K562 (cell line): ENCODE results near the gene RTL10. TPM values are rescaled to one million over a fixed set of nuclear protein-coding genes. Genes with fewer than 3 reads are reported as not detected.

Source experiments
- CAMTA2 ChIP-seq: fragments of 250-450 bp; sonication (Bioruptor Pico); conservative IDR thresholded peaks from 2 replicates; pipeline ENCODE4 v1.5.1; 2022
- CC2D1A ChIP-seq: fragments of 450-650 bp; IDR thresholded peaks from 2 replicates; pipeline ENCODE4 v1.6.1; 2017; ENCODE audit warnings: mild to moderate bottlenecking
- ESRRA ChIP-seq: fragments of 450-650 bp; IDR thresholded peaks from 2 replicates; pipeline ENCODE4 v1.6.1; 2014; ENCODE audit warnings: low read depth, mild to moderate bottlenecking, moderate library complexity, borderline replicate concordance
- FOXJ3 ChIP-seq: sonication (generic); formaldehyde crosslinking; IDR thresholded peaks from 2 replicates; pipeline ENCODE4 v1.4.0; 2020; ENCODE audit warnings: mild to moderate bottlenecking, missing genetic modification reagents
- KDM1A ChIP-seq, 2 experiments: fragments of 450-650 bp; IDR thresholded peaks; 2 replicates each; pipeline ENCODE4 v1.6.1; 2016; ENCODE audit warnings: mild to moderate bottlenecking in 2 of 2
- KDM4B ChIP-seq, 2 experiments: fragments of 450-650 bp in 1 of 2; sonication (generic) in 1 of 2; IDR thresholded peaks; 2 replicates each; pipeline ENCODE4 v1.6.1; 2016 to 2017; ENCODE audit warnings: borderline replicate concordance in 2 of 2, antibody characterized with exemption in 1 of 2, low read depth in 1 of 2, mild to moderate bottlenecking in 1 of 2
- KDM5B ChIP-seq: fragments of 200-600 bp; sonication (generic); IDR thresholded peaks from 2 replicates; pipeline ENCODE4 v1.6.1; 2012; ENCODE audit warnings: low read depth, mild to moderate bottlenecking, moderate library complexity, low read length, control low read depth, inconsistent platforms; ENCODE audit not compliant: insufficient replicate concordance
- KLF6 ChIP-seq: fragments of 250-450 bp; sonication (Bioruptor Pico); IDR thresholded peaks from 2 replicates; pipeline ENCODE4 v1.4.0; 2020; ENCODE audit warnings: mild to moderate bottlenecking, moderate library complexity, borderline replicate concordance
- MCM5 ChIP-seq: fragments of 450-650 bp; IDR thresholded peaks from 2 replicates; pipeline ENCODE4 v1.6.1; 2016; ENCODE audit warnings: low read depth
- MEIS2 ChIP-seq: fragments of 450-650 bp; IDR thresholded peaks from 2 replicates; pipeline ENCODE4 v1.6.1; 2014; ENCODE audit warnings: mild to moderate bottlenecking; ENCODE audit not compliant: partially characterized antibody
- NFE2 ChIP-seq: IDR thresholded peaks from 2 replicates; pipeline ENCODE4 v1.6.1; 2014; ENCODE audit warnings: antibody characterized with exemption, low read depth
- RUNX1 ChIP-seq: sonication (generic); IDR thresholded peaks from 2 replicates; pipeline ENCODE4 v1.6.1; 2016; ENCODE audit warnings: antibody characterized with exemption, low read depth
- SMAD4 ChIP-seq: fragments of 250-450 bp; sonication (Bioruptor Pico); conservative IDR thresholded peaks from 2 replicates; pipeline ENCODE4 v1.8.0; 2021; ENCODE audit warnings: inconsistent platforms, mild to moderate bottlenecking, moderate library complexity
- SMARCA5 ChIP-seq: fragments of 450-650 bp; IDR thresholded peaks from 2 replicates; pipeline ENCODE4 v1.6.1; 2016
- SP2 ChIP-seq: IDR thresholded peaks from 2 replicates; pipeline ENCODE4 v1.6.1; 2011; ENCODE audit warnings: mild to moderate bottlenecking, low read depth, low read length, moderate library complexity; ENCODE audit not compliant: poor library complexity, severe bottlenecking; ENCODE audit errors: extremely low read depth
- TCF3 ChIP-seq: sonication (generic); formaldehyde crosslinking; IDR thresholded peaks from 2 replicates; pipeline ENCODE4 v1.4.0; 2020; ENCODE audit warnings: mild to moderate bottlenecking, missing genetic modification reagents
- ZBTB17 ChIP-seq: fragments of 450-650 bp; formaldehyde crosslinking; IDR thresholded peaks from 2 replicates; pipeline ENCODE4 v1.4.0; 2020; ENCODE audit warnings: mild to moderate bottlenecking
- ZNF75A ChIP-seq: fragments of 450-650 bp; formaldehyde crosslinking; IDR thresholded peaks from 2 replicates; pipeline ENCODE4 v1.4.0; 2020; ENCODE audit warnings: mild to moderate bottlenecking
- ZNF764 ChIP-seq: fragments of 250-450 bp; sonication (Bioruptor Pico); IDR thresholded peaks from 2 replicates; pipeline ENCODE4 v1.4.0; 2020; ENCODE audit warnings: low read depth, mild to moderate bottlenecking, moderate library complexity
- polyA plus RNA-seq, 8 experiments: library from polyadenylated mRNA; depleted of rRNA in 4 of 8; stranded (reverse) in 5 of 8; unstranded in 3 of 8; fragments of >200 nt; fragmentation: Nextera tagmentation in 2 of 8; fragmentation: Illumina TruSeq in 1 of 8; extraction: Ambion mirVana in 2 of 8; extraction: Trizol in 1 of 8; gene quantifications; 2 replicates each; pipeline versions ENCODE4 v1.2.1 to v1.2.3, GENCODE V29; 2011 to 2014; ENCODE audit warnings: inconsistent platforms in 1 of 8, missing spikeins in 1 of 8
- total RNA-seq, 7 experiments: library from RNA; depleted of rRNA in 6 of 7; stranded (reverse); fragments of >200 nt in 6 of 7; fragmentation: Illumina TruSeq in 2 of 7; extraction: Trizol in 2 of 7; gene quantifications; 2 replicates each; pipeline versions ENCODE4 v1.2.1 to v1.2.3, GENCODE V29; 2011 to 2021; ENCODE audit warnings: low replicate concordance in 1 of 7
- TF ChIP-seq, protein P1 (sequence below): fragments of 450-650 bp; IDR thresholded peaks from 2 replicates; pipeline ENCODE4 v1.6.1; 2014; ENCODE audit warnings: low read depth, mild to moderate bottlenecking, moderate library complexity, borderline replicate concordance
- TF ChIP-seq, protein P2 (sequence below): IDR thresholded peaks from 2 replicates; pipeline ENCODE4 v1.6.1; 2011; ENCODE audit not compliant: insufficient read length; ENCODE audit errors: extremely low read depth
- TF ChIP-seq, protein P3 (sequence below), 2 experiments: IDR thresholded peaks; 2 replicates each; pipeline ENCODE4 v1.6.1; 2011; ENCODE audit warnings: borderline replicate concordance in 1 of 2, control low read depth in 1 of 2, low read depth in 1 of 2, low read length in 1 of 2, mild to moderate bottlenecking in 1 of 2, mixed read lengths in 1 of 2, moderate library complexity in 1 of 2; ENCODE audit not compliant: insufficient read depth in 1 of 2, insufficient read length in 1 of 2, poor library complexity in 1 of 2, severe bottlenecking in 1 of 2; ENCODE audit errors: extremely low read depth in 1 of 2
- TF ChIP-seq, protein P4 (sequence below): fragments of 150-350 bp; conservative IDR thresholded peaks from 2 replicates; pipeline ENCODE4 v1.6.1; 2014; ENCODE audit warnings: low read length

The RTL10 gene
- total and polyA plus RNA-seq, 9 of the 15 experiments (the other 6 are each of a cell fraction or from before 2014, with no cell fraction given): 19.8 to 75.5 (median 32.5) TPM

DNA sequence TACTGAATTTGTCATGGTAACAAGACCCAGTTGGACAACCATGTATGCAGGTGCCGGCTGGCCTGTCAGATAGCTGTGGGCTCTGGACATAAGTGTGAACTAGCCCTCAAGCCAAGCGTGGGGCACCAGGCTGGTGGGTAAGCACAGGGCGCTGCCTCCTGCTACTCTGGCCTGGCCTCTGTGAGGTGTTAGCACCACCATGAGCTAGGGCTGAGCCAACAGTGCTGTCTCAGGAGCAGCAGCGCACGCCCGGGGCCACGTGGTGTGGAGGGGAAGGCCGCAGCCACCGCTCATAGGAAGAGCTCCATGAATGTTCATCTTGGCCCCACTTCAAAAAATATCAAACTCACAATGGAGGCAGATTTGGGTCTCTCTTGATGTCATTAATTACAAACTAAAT lies 35.3 kb upstream of the RTL10 start (continued):
- TF ChIP-seq, protein P1, sequence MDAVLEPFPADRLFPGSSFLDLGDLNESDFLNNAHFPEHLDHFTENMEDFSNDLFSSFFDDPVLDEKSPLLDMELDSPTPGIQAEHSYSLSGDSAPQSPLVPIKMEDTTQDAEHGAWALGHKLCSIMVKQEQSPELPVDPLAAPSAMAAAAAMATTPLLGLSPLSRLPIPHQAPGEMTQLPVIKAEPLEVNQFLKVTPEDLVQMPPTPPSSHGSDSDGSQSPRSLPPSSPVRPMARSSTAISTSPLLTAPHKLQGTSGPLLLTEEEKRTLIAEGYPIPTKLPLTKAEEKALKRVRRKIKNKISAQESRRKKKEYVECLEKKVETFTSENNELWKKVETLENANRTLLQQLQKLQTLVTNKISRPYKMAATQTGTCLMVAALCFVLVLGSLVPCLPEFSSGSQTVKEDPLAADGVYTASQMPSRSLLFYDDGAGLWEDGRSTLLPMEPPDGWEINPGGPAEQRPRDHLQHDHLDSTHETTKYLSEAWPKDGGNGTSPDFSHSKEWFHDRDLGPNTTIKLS: no peak
- TF ChIP-seq KLF6 (CRISPR knock-in tag): no peak
- no peak for TF ChIP-seq RUNX1
- no peak for TF ChIP-seq SMARCA5
- TF ChIP-seq ZBTB17 (CRISPR knock-in tag): no peak
- no peak for TF ChIP-seq ESRRA
- no peak for TF ChIP-seq KDM5B
- TF ChIP-seq, protein P2, sequence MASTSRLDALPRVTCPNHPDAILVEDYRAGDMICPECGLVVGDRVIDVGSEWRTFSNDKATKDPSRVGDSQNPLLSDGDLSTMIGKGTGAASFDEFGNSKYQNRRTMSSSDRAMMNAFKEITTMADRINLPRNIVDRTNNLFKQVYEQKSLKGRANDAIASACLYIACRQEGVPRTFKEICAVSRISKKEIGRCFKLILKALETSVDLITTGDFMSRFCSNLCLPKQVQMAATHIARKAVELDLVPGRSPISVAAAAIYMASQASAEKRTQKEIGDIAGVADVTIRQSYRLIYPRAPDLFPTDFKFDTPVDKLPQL: no peak
- no peak for TF ChIP-seq SMAD4 (CRISPR knock-in tag)
- TF ChIP-seq KDM4B (IDR thresholded peaks at IDR 0.05; ENCODE audit: borderline replicate concordance in 2 of 2, low read depth in 1 of 2): no peak
- no peak; the same call in 1 of the 2 replicates for TF ChIP-seq ZNF764 (CRISPR knock-in tag)
- no peak for TF ChIP-seq MCM5
- no peak for TF ChIP-seq CC2D1A
- no peak for TF ChIP-seq ZNF75A (CRISPR knock-in tag)
- TF ChIP-seq, protein P3, sequence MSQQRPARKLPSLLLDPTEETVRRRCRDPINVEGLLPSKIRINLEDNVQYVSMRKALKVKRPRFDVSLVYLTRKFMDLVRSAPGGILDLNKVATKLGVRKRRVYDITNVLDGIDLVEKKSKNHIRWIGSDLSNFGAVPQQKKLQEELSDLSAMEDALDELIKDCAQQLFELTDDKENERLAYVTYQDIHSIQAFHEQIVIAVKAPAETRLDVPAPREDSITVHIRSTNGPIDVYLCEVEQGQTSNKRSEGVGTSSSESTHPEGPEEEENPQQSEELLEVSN (IDR thresholded peaks at IDR 0.05; ENCODE audit: borderline replicate concordance in 1 of 2, extremely low read depth in 1 of 2, insufficient read depth in 1 of 2, insufficient read length in 1 of 2, low read depth in 1 of 2, low read length in 1 of 2, poor library complexity in 1 of 2, severe bottlenecking in 1 of 2): peak; percentile 15 to 50
- no peak for TF ChIP-seq MEIS2
- TF ChIP-seq TCF3 (CRISPR knock-in tag): no peak
- TF ChIP-seq SP2: no peak
- TF ChIP-seq NFE2: no peak
- no peak for TF ChIP-seq FOXJ3 (CRISPR knock-in tag)
- no peak for TF ChIP-seq CAMTA2
- no peak for TF ChIP-seq KDM1A (IDR thresholded peaks at IDR 0.05)
- TF ChIP-seq, protein P4, sequence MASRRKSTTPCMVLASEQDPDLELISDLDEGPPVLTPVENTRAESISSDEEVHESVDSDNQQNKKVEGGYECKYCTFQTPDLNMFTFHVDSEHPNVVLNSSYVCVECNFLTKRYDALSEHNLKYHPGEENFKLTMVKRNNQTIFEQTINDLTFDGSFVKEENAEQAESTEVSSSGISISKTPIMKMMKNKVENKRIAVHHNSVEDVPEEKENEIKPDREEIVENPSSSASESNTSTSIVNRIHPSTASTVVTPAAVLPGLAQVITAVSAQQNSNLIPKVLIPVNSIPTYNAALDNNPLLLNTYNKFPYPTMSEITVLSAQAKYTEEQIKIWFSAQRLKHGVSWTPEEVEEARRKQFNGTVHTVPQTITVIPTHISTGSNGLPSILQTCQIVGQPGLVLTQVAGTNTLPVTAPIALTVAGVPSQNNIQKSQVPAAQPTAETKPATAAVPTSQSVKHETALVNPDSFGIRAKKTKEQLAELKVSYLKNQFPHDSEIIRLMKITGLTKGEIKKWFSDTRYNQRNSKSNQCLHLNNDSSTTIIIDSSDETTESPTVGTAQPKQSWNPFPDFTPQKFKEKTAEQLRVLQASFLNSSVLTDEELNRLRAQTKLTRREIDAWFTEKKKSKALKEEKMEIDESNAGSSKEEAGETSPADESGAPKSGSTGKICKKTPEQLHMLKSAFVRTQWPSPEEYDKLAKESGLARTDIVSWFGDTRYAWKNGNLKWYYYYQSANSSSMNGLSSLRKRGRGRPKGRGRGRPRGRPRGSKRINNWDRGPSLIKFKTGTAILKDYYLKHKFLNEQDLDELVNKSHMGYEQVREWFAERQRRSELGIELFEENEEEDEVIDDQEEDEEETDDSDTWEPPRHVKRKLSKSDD: no peak
